ENCODE data around the gene GPR65.

- TF ChIP-seq, protein P1, sequence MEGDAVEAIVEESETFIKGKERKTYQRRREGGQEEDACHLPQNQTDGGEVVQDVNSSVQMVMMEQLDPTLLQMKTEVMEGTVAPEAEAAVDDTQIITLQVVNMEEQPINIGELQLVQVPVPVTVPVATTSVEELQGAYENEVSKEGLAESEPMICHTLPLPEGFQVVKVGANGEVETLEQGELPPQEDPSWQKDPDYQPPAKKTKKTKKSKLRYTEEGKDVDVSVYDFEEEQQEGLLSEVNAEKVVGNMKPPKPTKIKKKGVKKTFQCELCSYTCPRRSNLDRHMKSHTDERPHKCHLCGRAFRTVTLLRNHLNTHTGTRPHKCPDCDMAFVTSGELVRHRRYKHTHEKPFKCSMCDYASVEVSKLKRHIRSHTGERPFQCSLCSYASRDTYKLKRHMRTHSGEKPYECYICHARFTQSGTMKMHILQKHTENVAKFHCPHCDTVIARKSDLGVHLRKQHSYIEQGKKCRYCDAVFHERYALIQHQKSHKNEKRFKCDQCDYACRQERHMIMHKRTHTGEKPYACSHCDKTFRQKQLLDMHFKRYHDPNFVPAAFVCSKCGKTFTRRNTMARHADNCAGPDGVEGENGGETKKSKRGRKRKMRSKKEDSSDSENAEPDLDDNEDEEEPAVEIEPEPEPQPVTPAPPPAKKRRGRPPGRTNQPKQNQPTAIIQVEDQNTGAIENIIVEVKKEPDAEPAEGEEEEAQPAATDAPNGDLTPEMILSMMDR (IDR thresholded peaks at IDR 0.05; ENCODE audit: insufficient read depth, low read depth, low read length) = no peak
- TF ChIP-seq EZH2 (IDR thresholded peaks at IDR 0.05; ENCODE audit: insufficient read depth, low read length) = no peak
These were observed 26.0 kb downstream of the GPR65 start for GRCh38 chr14:88030892-88031291.
